ENCODE results near the gene GIPC3.
"Not testable (repeated sequence)": the region's sequence is repeated elsewhere in the genome, so short reads cannot be mapped to it uniquely, and the experiment has no call there.

The GIPC3 gene

DNA sequence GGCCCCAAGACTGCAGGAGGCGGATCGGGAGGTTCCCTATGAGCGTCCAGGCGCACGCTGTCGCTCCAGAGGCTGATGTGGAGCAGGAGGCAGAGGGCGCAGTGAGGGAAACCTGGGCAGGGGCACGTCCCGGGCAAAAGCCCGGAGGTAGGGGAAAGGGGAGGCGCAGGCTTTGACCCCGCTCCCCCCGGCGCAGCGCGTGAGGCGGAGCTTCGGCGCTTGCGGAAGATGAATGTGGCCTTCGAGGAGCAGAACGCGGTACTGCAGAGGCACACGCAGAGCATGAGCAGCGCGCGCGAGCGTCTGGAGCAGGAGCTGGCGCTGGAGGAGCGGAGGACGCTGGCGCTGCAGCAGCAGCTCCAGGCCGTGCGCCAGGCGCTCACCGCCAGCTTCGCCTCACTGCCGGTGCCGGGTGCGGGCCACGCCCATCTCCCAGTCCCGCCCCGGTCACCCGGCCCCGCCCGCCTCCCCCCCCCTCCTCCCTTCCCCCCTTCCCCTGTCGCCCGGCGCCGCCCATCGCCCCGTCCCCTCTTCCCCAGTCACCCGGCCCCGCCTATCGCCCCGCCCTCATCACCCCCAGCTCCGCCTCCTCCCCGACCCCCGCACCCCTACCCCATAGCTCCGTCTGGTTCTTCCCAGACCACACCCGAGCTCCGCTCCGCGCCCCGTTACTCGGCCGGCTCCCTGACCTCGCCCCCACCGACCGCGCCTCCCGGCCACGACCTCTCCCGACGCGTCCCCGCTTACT, 8.4 kb upstream of the GIPC3 start:
- no peak for DNase-seq

DNA sequence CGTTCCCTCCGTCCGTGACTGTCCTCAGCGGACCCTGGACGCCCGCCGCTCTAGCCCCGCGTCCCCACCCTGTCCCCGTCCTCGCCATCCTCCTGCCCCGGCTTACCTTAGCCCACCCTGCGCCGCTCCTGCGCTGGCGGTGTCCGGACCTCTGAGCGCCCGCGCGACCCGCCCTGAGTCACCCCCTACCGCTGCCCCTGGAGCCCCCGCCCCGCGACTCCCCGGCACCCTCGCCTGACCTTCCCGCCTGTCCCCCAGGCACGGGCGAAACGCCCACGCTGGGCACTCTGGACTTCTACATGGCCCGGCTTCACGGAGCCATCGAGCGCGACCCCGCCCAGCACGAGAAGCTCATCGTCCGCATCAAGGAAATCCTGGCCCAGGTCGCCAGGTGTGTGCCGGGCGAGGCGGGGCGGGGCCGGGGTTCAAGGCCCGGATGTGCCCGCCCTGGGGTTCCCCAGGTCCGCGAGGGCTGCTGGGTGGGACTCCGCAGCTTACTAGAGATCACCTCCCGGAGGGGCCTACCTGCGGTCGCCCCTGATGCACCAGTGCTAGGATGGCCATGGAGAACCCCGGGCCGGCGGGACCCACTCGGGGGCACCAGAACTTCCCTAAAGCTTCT, 7.4 kb upstream of the GIPC3 start:
- no peak for DNase-seq

DNA sequence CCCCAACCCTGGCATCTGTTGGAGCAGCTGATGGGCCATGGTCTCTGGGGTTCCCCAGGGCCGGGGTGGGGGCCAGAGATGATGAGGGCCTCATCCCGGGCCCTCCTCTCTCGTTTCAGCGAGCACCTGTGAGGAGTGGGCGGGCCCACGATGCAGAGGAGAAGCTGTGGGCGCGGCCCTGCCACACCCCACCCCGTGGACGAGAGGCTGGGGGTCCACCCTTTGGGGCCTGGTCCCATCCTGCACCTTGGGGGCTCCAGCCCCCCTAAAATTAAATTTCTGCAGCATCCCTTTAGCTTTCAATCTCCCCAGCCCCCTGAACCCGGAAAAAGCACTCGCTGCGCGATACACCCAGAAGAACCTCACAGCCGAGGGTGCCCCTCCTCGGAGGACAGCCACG, 6.9 kb upstream of the GIPC3 start:
- DNase-seq = no peak

DNA sequence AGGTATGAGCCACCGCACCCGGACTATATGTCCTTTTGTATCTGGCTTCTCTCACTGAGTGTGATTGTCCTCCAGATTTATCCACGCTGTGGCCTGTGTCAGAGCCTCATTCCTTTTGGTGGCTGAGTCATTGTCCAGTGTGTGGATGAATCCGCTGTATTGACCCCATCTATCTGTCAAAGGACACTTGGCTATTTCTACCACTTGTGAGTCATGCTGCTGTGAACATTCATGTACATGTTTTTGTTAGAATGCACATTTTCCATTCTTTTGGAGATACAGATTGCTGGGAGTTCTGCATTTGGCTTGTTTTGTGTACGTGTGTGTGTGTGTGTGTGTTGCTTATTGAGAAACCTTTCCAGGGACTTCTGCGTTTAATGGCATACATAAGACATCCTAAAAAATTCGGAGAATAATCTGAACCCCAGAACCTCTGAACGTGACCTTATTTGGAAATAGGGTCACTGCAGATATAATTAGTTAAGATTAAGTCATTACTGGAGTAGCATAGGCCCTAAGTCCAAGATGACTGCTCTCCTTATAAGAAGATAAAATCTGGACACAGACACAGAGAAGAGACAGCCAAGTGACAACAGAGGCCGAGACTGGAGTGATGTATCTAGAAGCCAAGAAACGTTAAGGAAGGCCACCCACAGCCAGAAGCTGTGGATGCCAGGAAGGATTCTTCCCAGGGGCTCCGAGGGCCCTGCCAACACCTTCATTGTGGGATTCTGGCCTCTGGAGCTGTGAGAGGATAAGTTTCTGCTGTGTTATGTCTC, 4.9 kb upstream of the GIPC3 start:
- DNase-seq = no peak

DNA sequence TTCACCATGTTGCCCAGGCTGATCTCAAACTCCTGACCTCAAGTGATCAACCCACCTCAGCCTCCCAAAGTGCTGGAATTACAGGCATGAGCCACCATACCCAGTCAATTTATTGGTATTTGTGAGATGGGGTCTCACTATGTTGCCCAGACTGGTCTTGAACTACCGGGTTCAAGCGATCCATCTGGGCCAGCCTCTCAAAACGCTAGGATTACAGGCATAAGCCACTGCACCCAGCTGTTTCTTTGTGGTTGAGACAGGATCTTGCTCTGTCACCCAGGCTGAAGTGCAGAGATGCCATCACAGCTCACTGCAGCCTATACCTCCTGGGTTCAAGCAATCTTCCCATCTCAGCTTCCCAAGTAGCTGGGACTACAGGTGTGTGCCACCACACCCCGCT, 3.5 kb upstream of the GIPC3 start:
- not testable (repeated sequence) for DNase-seq

DNA sequence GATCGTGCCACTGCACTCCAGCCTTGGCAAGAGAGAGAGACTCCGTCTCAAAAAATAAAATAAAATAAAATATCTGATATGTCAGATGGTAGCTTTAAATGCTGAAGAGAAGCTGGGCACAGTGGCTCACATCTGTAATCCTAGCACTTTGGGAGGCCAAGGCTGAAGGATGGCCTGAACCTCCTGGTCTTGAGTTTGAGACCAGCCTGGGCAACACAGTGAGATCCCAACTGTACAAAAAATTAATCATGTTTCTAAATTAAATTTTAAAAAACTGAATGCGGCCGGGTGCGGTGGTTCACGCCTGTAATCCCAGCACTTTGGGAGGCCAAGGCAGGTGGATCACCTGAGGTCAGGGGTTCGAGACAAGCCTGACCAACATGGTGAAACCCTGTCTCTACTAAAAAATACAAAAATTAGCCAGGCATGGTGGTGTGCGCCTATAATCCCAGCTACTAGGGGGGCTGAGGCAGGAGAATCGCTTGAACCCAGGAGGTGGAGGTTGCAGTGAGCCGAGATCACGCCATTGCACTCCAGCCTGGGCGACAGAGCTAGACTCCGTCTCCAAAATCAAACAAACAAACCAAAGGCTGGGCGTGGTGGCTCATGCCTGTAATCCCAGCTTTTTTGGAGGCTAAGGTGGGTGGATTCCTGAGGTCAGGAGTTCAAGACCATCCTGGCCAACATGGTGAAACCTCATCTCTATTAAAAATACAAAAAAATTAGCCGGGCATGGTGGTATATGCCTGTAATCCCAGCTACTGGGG, 1.1 kb upstream of the GIPC3 start:
- DNase-seq = not testable (repeated sequence)

DNA sequence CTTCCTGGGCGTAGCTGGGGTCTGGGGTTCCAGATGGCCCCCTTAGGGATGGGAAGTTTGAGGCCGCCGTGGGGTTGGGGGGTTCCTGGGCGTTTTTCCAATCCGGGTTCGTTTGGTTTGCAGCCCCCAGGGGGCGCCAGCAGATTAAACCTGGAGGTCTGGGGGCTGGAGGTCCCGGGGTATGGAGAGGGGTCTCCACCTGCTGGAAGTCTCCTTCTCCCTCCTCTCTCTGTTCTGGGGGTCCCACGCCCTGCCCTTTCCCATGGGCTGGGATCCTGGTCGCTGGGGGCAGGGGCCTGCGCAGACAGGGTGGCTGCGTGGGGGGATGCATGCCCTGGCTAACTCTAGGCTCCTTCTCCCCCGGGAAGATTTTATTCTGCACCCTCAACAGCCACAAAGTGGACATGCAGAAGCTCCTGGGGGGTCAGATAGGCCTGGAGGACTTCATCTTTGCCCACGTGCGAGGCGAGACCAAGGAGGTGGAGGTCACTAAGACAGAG, 899 bp downstream of the GIPC3 start:
- no peak for DNase-seq

DNA sequence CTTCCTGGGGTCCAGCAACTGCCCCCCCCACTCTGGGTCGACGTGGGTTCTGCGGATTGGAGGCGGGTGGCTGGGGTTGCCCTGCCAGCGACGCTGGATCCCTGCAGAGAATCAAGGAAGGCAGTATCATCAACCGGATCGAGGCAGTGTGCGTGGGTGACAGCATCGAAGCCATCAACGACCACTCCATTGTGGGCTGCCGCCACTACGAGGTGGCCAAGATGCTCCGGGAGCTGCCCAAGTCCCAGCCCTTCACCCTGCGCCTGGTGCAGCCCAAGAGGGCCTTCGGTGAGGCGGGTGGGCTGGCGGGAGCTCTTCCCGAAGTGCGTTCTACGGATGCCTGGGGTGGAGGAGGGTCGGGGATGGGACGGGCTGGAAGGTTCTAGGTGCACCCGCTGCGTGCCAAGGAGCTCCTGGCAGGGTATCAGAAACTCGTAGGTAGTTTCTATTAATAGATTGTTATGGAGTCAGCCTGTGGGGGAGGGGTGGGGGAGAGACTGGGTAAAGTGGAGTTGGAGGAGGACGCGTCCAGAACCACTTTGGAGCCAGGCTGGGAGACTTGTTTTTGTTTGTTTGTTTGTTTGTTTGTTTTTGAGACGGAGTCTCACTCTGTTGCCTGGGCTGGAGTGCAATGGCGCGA, 1.5 kb downstream of the GIPC3 start:
- DNase-seq = no peak

DNA sequence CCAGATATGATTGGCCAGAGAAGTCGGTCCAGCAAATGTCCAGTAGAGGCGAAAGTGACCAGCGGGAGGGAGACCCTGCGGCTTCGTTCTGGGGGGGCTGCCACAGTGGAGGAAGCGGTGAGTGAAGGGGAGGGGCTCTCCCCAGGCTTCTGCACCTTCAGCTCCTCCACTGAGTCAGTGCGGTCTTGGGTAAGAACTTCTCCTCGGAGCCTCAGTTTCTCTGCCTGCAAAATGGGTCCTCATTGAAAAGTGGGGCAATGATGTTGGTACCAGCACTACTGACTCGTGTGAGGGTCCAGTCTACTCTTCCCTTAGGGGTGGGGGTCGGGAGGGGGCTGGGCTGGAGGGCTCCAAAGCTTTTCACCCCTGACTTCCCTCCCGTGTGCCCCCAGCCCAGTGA, 4.2 kb downstream of the GIPC3 start:
- DNase-seq = no peak

DNA sequence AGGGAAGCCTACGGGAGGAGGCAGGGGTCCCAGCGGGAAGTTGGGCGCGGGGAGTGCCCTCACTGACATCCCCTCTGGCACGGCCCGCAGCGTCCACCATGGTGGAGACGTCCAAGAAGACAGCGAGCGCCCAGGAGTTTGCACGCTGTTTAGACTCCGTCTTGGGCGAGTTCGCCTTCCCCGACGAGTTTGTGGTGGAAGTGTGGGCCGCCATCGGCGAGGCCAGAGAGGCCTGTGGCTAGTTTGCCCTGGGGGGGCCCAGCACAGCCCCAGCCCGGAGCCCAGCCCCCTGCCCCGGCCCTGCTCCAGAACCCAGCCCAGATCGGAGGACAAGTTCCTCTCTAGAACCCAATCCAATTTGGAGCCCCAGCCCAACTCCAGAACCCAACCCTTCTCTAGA, 4.7 kb downstream of the GIPC3 start:
- no peak for DNase-seq

DNA sequence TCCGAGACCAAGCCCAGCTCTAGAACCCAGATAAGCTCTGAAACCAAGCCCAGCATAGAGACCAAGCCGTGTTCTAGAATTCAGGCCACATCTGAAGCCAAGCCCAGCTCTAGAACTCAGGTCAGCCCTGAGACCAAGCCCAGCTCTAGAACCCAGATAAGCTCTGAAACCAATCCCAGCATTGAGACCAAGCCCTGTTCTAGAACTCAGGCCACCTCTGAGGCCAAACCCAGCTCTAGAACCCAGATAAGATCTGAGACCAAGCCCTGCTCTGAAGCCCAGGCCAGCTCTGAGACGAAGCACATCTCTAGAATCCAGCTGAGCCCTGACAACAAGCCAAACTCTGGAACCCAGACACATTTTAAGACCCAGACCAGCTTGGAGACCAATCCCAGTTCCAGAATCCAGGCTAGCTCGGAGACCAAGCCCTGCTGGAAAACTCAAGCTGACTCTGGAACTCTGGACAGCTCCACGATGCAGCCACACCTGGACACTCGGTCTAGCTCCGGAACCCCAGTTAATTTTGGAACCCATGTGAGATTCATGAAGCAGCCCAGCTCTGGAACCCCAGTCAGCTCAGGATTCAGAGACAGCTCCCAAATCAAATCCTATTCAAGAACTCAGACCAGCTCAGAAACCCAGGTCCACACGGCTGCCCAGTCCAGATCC, 5.8 kb downstream of the GIPC3 start:
- DNase-seq = no peak

DNA sequence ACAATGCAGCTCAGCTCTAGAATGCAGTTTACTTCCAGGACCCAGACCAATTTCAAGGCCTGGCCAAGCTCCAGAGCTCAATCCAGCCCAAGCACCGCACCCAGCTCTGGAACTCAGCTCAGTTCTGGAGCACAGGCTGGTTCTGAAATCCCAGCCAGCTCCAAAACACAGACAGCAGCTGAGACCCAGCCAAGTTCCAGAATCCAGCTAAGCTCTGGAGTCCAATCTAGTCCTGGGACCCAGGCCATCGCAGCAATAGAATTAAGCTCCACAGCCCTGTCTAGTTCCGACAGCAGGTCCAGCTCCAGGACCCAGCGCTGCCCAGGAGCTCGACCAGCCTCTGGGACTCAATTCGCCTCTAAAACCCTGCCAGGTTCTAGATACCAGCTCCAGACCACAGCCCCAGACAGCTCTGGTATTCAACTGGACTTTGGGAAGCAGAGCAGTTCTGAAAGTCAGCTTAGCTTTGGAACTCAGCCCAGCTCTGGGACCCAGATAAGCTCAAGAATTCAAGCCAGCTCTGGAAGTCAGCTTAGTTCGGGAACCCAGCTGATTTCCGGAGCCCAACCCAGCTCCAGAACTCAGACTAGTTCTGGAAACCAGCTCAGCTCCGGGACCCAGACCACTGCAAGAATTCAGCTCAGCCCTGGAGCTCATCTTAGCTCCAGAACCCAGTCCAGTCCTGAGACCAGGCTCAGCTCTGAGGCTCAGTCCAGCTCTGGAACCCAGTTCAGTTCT, 6.8 kb downstream of the GIPC3 start:
- no peak for DNase-seq

DNA sequence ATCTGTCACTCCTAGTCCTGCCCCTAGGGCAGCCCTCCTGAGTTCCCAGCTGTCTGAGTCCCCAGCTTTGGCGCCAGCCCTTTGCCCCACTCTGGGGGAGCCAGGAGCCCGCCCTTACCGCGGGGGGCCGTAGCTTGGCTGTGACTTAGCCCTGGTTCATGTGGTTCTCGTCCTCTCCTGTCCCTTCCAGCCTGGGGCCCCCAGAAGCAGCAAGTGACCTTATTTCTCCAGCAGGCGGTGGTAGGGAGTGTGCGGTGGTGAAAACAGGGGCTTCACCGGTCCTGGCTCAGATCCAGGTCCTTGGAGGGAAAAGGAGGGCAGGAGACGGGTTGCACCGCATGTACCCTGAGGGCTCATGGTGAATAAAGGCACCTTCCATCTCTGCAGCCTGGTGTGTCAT, 7.9 kb downstream of the GIPC3 start:
- DNase-seq = no peak

DNA sequence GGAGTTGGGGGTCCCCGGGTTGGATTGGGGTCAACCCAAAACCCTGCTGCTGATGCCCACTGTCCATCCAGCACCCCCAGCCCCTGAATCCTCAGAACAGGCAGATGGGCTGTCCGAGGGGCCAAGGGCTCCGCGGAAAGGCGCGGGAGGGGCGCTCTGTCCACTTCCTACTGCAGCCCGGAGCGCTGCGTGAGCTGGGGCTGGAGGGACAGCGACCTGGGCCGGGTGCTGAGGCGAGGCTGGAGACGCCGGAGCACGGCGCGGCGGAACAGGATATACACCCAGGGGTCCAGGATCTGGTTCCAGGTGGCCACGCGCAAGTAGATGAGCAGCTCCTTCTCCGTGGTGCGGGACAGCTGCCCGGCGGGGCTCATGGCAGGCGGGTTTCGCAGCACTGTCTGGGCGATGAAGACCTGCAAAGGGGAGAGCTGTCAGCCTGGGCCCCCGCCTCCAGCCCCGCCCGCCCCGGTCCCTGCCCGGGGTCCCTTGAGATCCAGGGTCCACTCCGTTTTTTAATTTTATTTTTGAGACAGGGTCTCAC, 10.3 kb downstream of the GIPC3 start:
- no peak for DNase-seq

DNA sequence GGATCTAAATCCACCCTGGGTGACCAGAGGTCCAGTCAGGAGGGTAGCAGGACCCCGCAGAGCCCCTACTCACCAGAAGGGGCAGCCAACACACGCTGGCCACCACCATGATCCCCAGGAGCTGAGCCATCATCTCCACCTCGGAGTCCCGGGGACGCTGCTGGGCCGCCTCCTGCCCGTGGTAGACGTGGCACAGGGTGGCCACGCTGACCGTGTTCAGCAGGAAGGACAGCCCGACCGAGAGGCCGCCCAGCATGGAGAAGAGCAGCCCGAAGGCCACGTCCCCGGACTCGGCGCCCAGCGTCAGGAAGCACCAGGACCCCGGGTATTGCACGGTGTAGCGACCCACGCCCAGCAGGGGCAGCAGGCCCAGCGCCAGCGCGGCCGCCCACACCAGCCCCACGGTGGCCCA, 14.5 kb downstream of the GIPC3 start:
- DNase-seq = no peak

DNA sequence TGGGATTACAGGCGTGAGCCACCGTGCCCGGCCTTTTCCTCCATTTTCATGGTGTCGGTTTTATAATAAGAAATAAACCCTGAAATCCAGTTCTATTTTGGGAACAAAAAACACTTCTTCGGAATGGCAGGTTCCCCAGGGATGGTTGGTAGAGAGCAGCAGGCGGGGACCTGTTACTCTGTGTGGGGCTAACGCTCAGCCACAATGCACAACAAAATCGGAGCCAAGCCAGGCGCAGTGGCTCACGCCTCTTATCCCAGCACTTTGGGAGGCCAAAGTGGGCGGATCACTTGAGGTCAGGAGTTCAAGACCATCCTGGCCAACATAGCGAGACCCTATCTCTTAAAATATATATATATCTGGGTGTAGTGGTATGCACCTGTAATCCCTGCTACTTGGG, 15.7 kb downstream of the GIPC3 start:
- DNase-seq = no peak

DNA sequence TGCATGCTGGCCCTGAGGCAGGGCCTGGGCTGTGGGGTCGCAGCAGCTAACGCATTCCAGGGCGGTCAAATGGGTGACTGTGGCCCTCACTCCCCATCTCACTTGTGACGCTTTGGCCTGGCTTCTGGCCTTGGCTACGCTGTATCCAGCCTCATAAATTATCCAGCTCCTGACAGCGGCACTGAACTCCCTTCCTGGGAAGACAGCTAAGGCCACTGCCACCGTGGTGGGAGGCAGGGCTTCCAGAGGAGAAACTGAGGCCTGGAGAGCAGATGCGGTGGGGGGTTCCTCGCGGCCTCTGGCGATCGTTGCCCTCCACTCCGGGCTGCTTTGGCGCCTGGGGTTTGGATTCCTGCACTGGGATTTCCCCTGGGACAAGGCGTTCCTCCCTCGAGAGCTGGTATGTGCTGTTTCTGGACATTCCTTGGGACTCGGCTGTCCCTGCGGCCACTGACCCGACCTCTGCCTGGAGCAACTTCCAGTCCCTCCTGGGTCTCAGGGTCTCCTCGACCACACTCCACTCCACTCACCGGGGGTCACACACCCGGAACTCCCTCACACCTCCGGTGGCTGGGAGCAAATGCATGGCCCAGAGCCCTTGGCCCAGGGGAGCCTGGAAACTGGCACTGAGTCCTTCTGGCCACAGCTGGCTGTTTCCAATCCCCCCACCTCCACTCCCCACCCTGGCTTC, 18.0 kb downstream of the GIPC3 start:
- no peak for DNase-seq

DNA sequence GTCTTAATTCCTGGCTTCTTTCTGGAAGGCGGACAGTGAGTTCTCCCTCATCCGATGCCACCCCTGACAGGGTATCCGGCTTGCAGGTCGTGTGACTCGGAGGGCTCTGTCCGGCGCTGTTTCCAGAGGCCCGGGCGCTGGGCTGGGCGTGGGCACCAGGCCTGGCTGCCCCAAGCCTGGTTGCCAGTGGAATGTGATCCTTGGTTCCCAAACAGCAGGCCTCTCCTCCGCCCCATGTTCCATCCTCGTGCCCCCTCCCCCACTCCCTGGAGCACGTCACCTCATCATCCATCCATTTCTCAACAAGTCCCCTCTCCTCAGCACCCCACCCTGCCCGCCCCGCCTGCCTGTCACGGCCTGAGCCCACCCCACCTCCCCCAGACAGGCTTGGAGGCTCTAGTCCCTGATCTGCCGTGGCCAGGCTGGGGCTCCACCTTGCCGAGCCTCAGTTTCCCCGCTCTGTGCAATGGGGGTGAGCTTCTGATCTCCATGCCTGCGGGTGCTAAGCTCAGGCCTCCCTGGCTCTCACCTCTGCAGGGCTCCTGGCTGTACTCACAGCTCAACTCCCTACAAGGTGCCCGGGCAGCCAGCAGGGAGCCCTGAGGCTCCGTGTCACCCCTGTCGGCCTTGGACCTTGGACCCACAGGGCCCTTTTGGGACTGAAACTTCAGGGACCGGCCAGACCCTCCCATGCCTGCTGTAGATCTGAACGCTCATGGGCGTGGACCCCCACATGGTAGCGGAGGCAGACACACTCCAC, 19.1 kb downstream of the GIPC3 start:
- no peak for DNase-seq

DNA sequence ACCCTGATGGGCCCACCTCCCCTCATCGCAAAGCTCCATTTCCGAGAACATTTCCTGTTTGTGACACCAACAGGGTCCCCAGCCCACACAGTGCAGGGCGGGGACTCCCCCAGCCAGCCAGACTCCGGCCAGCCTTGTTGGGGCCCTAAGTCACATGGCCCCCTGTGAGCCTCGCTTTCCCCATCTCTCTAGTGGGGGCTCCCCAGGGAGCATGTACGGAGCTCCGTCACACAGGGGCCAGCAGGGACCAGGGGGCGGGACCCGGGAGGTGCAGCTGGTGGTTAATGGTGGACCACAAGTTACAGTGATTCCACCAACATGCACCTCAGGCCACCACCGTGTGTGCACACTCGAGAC, 19.7 kb downstream of the GIPC3 start:
- DNase-seq = no peak

DNA sequence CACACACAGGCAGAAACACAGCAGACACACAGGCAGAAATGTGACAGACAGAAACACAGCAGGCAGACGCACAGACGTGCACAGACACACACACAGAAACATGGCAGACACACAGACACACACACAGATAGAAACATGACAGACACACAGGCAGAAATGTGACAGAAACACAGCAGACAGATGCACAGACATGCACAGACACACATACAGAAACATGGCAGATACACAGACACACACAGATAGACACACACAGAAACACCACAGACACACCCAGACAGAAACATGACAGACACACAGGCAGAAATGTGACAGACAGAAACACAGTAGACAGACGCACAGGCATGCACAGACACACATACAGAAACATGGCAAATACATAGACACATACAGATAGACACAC, 20.1 kb downstream of the GIPC3 start:
- no peak for DNase-seq

Measured in NCI-H1092 (cell line).